Coronary artery (tissue), 2 donors: ENCODE data around the gene ANKRD11.
"Not testable (repeated sequence)": the region's sequence is repeated elsewhere in the genome, so short reads cannot be mapped to it uniquely, and the experiment has no call there.

Source experiments
- DNase-seq: peaks from one replicate; pipeline ENCODE4 v3.0.0-alpha.2; 2017; ENCODE audit warnings: low spot score
- H3K27ac ChIP-seq, 2 donors: fragments of 200-600 bp; sonication (generic); one replicate each; pipeline ENCODE4 v1.5.1; 2016 to 2019
- H3K4me3 ChIP-seq: fragments of 200-600 bp; sonication (generic); 2 replicates; pipeline ENCODE4 v1.5.1; 2016; ENCODE audit warnings: mild to moderate bottlenecking, moderate library complexity
- TF ChIP-seq, protein P1 (sequence below): fragments of 200-600 bp; sonication (generic); IDR thresholded peaks from one replicate; pipeline ENCODE4 v1.5.1; 2019; ENCODE audit warnings: antibody characterized with exemption

ANKRD11 gene

GRCh38 chr16:89330177-89330856 is 160.0 kb downstream of the ANKRD11 start:
- no peak for DNase-seq
- Histone ChIP-seq H3K4me3 (peak overlapping the region; percentile 4), H3K27ac (no peak overlapping the region)
- TF ChIP-seq, protein P1, sequence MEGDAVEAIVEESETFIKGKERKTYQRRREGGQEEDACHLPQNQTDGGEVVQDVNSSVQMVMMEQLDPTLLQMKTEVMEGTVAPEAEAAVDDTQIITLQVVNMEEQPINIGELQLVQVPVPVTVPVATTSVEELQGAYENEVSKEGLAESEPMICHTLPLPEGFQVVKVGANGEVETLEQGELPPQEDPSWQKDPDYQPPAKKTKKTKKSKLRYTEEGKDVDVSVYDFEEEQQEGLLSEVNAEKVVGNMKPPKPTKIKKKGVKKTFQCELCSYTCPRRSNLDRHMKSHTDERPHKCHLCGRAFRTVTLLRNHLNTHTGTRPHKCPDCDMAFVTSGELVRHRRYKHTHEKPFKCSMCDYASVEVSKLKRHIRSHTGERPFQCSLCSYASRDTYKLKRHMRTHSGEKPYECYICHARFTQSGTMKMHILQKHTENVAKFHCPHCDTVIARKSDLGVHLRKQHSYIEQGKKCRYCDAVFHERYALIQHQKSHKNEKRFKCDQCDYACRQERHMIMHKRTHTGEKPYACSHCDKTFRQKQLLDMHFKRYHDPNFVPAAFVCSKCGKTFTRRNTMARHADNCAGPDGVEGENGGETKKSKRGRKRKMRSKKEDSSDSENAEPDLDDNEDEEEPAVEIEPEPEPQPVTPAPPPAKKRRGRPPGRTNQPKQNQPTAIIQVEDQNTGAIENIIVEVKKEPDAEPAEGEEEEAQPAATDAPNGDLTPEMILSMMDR = no peak

GRCh38 chr16:89329830-89330176 is 160.6 kb downstream of the ANKRD11 start:
- H3K4me3 ChIP-seq, DNase-seq: not testable (repeated sequence)

DNA sequence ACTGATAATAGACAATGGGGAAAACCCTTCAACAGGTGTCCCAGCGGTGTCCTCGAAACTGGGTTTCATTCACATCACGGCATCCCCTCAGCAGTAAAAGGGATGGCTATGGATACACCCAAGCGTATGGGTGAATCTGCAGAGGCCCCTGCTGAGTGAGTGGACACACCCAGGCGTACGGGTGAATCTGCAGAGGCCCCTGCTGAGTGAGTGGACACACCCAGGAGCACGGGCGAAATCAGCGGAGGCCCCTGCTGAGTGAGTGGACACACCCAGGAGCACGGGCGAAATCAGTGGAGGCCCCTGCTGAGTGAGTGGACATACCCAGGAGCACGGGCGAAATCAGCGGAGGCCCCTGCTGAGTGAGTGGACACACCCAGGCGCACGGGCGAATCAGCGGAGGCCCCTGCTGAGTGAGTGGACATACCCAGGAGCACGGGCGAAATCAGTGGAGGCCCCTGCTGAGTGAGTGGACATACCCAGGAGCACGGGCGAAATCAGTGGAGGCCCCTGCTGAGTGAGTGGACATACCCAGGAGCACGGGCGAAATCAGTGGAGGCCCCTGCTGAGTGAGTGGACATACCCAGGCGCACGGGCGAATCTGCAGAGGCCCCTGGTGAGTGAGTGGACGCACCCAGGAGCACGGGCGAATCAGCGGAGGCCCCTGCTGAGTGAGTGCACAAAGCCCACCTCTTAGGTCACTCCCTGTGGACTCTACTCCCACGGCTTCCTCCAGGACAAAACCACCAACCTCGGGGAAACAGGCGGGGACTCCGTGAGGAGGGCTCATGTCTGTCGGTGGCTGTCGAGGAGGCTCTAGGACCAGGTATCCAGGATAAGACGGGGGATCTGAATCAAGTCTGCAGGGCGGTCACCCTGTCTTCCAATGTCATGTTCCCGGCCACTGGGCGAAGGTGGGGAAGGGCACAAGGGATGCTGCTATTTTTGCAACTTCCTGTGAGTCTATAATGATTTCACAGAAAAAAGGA is 161.7 kb downstream of the ANKRD11 start:
- not testable (repeated sequence) for H3K27ac ChIP-seq, H3K4me3 ChIP-seq
- DNase-seq = peak; percentile 35

More at GRCh38 chr16:89329830-89330176, 160.6 kb downstream of the ANKRD11 start:
- H3K27ac ChIP-seq = not testable (repeated sequence)

GRCh38 chr16:89326721-89327120 is 163.6 kb downstream of the ANKRD11 start:
- peak overlapping the region in 1 of 2 donors; percentile 76 for H3K27ac ChIP-seq

GRCh38 chr16:89325861-89326471 is 164.4 kb downstream of the ANKRD11 start:
- DNase-seq = peak; percentile 75
- H3K4me3 ChIP-seq = peak overlapping the region; percentile 51
- TF ChIP-seq, protein P1 = no peak
- H3K27ac ChIP-seq = peak overlapping the region; percentile 47 to 76

More at GRCh38 chr16:89326721-89327120, 163.6 kb downstream of the ANKRD11 start:
- no peak overlapping the region for H3K4me3 ChIP-seq
- DNase-seq = peak; percentile 63
- TF ChIP-seq, protein P1 = no peak

DNA sequence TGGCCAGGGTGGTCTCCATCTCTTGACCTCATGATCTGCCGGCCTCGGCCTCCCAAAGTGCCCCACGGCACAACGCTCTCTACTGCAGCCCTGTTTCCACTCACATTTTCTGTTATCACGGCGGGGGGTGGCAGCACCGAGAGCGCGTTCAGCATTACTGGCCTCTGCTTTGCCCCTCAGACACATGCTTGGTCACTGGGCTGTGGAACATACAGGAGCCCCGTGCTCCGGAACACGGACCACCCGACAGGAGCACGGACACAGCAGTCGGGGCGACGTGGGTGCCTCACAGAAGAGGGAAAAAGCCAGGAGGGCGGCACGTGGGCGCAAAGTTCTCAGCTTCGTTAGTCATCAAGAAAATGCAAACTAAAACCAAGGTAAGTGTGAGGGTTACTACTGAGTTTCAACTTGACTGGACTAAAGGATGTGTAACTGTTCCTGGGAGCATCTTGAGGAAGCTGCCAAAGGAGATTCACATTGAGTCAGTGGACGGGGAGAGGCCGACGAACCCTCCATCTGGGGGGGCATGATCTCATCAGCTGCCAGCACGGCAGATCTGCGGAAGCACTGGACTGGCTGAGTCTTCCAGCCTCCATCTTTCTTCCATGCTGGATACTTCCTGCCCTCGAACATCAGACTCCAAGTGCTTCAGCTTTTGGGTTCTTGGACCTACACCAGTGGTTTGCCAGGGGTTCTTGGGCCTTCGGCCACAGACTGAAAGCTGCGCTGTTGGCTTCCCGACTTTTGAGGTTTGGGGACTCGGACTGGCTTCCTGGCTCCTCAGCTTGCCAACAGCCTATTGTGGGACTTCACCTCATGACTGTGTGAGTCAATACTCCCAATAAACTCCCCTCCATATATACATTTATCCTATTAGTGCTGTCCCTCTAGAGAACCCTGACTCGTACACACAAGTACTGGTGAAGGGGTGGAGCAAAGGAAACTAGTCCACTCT is 166.0 kb downstream of the ANKRD11 start:
- peak overlapping the region in 1 of 2 donors; percentile 76 for H3K27ac ChIP-seq
- TF ChIP-seq, protein P1 = no peak
- H3K4me3 ChIP-seq = no peak overlapping the region
- peak; percentile 35 for DNase-seq

GRCh38 chr16:89323120-89323960 is 167.0 kb downstream of the ANKRD11 start:
- TF ChIP-seq, protein P1 = no peak
- DNase-seq = no peak
- H3K4me3 ChIP-seq = no peak overlapping the region
- H3K27ac ChIP-seq = peak overlapping the region in 1 of 2 donors; percentile 7
